GM12874 (cell line): Measurements from ENCODE around the gene SAAL1.

Experiments used
- CTCF ChIP-seq: IDR thresholded peaks from 2 replicates; pipeline ENCODE4 v1.5.1; 2011; ENCODE audit warnings: low read depth, mild to moderate bottlenecking, control low read depth, low read length, moderate library complexity; ENCODE audit not compliant: insufficient read depth

Gene SAAL1

GRCh38 chr11:18100926-18101656, 4.8 kb downstream of the SAAL1 start:
- no peak for TF ChIP-seq CTCF

GRCh38 chr11:18093959-18094358, 11.9 kb downstream of the SAAL1 start:
- TF ChIP-seq CTCF: no peak

GRCh38 chr11:18091731-18092130, 14.2 kb downstream of the SAAL1 start:
- TF ChIP-seq CTCF: no peak

- no peak for TF ChIP-seq CTCF
These were observed 16.9 kb downstream of the SAAL1 start for GRCh38 chr11:18088966-18089365.

- TF ChIP-seq CTCF: no peak
These were observed 17.5 kb downstream of the SAAL1 start for GRCh38 chr11:18088366-18088765.

- no peak for TF ChIP-seq CTCF
These were observed 24.3 kb downstream of the SAAL1 start for GRCh38 chr11:18081551-18081950.

- TF ChIP-seq CTCF: no peak
These were observed 25.4 kb downstream of the SAAL1 start for GRCh38 chr11:18080451-18080850.
